HCT116 (cell line): ENCODE data around the gene LEMD3. TPM values are rescaled to one million over a fixed set of nuclear protein-coding genes. Genes with fewer than 3 reads are reported as not detected.

ENCODE experiments used
- ATAC-seq: fragments of 200-7000 bp; cut with Tn5 transposase; 2 replicates; pipeline ENCODE4 v1.9.1; 2020; ENCODE audit warnings: mild to moderate bottlenecking, moderate library complexity
- BruUV-seq: library from RNA; stranded (reverse); fragments of 400-500 nt; replicated peaks from 2 replicates; lab custom pipeline; 2021; lab: Mats Ljungman, UMichigan
- CTCF ChIA-PET: fragments of 300-600 bp; sonication (Branson Sonifier 250); formaldehyde crosslinking; loops from one replicate; lab custom pipeline; 2021; ENCODE audit warnings: antibody characterized with exemption; lab: Charles Lee
- POLR2A ChIA-PET: fragments of 300-600, 350-600 bp; sonication (Branson Sonifier 250); formaldehyde crosslinking; loops from one replicate; lab custom pipeline; 2021; ENCODE audit warnings: antibody characterized with exemption; lab: Charles Lee
- RAD21 ChIA-PET, 2 experiments: fragments of 300-600 bp; sonication (Branson Sonifier 250); formaldehyde crosslinking; loops; one replicate each; lab custom pipeline; 2023; ENCODE audit warnings: low total read pairs in 2 of 2; ENCODE audit not compliant: uncharacterized antibody in 2 of 2, unreplicated experiment in 2 of 2, low non-redundant PET in 1 of 2; lab: Charles Lee
- DNase-seq: peaks from one replicate; pipeline ENCODE4 v3.0.0-alpha.2; 2010; ENCODE audit warnings: low read depth, low spot score
- H2AFZ ChIP-seq: fragments of 200-600 bp; shearing (Covaris generic), sonication (generic); 2 replicates; pipeline ENCODE4 v1.6.1; 2017; ENCODE audit warnings: low read depth, mixed run types, mixed read lengths, antibody characterized with exemption, low read length; ENCODE audit not compliant: poor library complexity, severe bottlenecking
- H3K27ac ChIP-seq: 2 replicates; pipeline ENCODE4 v1.5.1; 2012; ENCODE audit warnings: low read depth, low read length
- H3K27me3 ChIP-seq: fragments of 200-600 bp; sonication (generic); 2 replicates; pipeline ENCODE4 v1.6.1; 2016; ENCODE audit warnings: mixed run types, low read length, mixed read lengths; ENCODE audit not compliant: insufficient read depth
- H3K36me3 ChIP-seq, 2 experiments: fragments of 200-500 bp in 1 of 2; fragments of 200-600 bp in 1 of 2; sonication (Bioruptor generic) in 1 of 2; sonication (generic) in 1 of 2; 2 replicates each; pipeline versions ENCODE4 v1.5.1 to v1.6.1; 2014 to 2016; ENCODE audit warnings: low read length in 2 of 2, inconsistent platforms in 1 of 2, mixed read lengths in 1 of 2, mixed run types in 1 of 2; ENCODE audit not compliant: insufficient read depth in 2 of 2, control insufficient read depth in 1 of 2
- H3K4me1 ChIP-seq, 2 experiments: fragments of 200-600 bp in 1 of 2; sonication (generic) in 1 of 2; 2 replicates each; pipeline versions ENCODE4 v1.5.1 to v1.6.1; 2012 to 2017; ENCODE audit warnings: low read length in 2 of 2, inconsistent platforms in 1 of 2, mild to moderate bottlenecking in 1 of 2, mixed read lengths in 1 of 2, mixed run types in 1 of 2, moderate library complexity in 1 of 2; ENCODE audit not compliant: insufficient read depth in 2 of 2, control insufficient read depth in 1 of 2
- H3K4me2 ChIP-seq: fragments of 200-600 bp; sonication (generic); 2 replicates; pipeline ENCODE4 v1.6.1; 2017; ENCODE audit warnings: mixed run types, low read length, mixed read lengths
- H3K4me3 ChIP-seq, 2 experiments: fragments of 200-600 bp in 1 of 2; sonication (generic) in 1 of 2; replicated peaks in 1 of 2; 2 replicates each; pipeline ENCODE4 v1.5.1; 2011 to 2016; ENCODE audit warnings: low read length in 2 of 2, control low read depth in 1 of 2, low read depth in 1 of 2, mild to moderate bottlenecking in 1 of 2, mixed read lengths in 1 of 2, mixed run types in 1 of 2
- H3K79me2 ChIP-seq: fragments of 200-600 bp; sonication (generic); 2 replicates; pipeline ENCODE4 v1.6.1; 2017; ENCODE audit warnings: mild to moderate bottlenecking, mixed run types, low read length, moderate library complexity, mixed read lengths; ENCODE audit not compliant: insufficient read depth
- H3K9ac ChIP-seq: fragments of 200-600 bp; sonication (generic); 2 replicates; pipeline ENCODE4 v1.6.1; 2016; ENCODE audit warnings: low read length, mixed read lengths
- H3K9me2 ChIP-seq: fragments of 200-600 bp; sonication (generic), shearing (Covaris generic); 2 replicates; pipeline ENCODE4 v1.6.1; 2017; ENCODE audit warnings: mixed run types, mild to moderate bottlenecking, moderate library complexity; ENCODE audit not compliant: insufficient read depth
- H3K9me3 ChIP-seq, 2 experiments: fragments of 200-500 bp in 1 of 2; fragments of 200-600 bp in 1 of 2; sonication (Bioruptor generic) in 1 of 2; sonication (generic) in 1 of 2; 2 replicates each; pipeline ENCODE4 v1.6.1; 2014 to 2017; ENCODE audit warnings: low read length in 2 of 2, mixed read lengths in 2 of 2, inconsistent platforms in 1 of 2, low read depth in 1 of 2, mild to moderate bottlenecking in 1 of 2, mixed run types in 1 of 2, moderate library complexity in 1 of 2; ENCODE audit not compliant: control insufficient read depth in 1 of 2, insufficient read depth in 1 of 2
- H4K20me1 ChIP-seq: fragments of 200-600 bp; sonication (generic), shearing (Covaris generic); 2 replicates; pipeline ENCODE4 v1.6.1; 2017; ENCODE audit warnings: mixed run types, mild to moderate bottlenecking, moderate library complexity; ENCODE audit not compliant: insufficient read depth
- CBX3 ChIP-seq: IDR thresholded peaks from 2 replicates; pipeline ENCODE4 v1.6.1; 2012; ENCODE audit warnings: low read depth
- EGR1 ChIP-seq: IDR thresholded peaks from 2 replicates; pipeline ENCODE4 v1.6.1; 2012; ENCODE audit warnings: low read depth
- ELF1 ChIP-seq: IDR thresholded peaks from 2 replicates; pipeline ENCODE4 v1.6.1; 2012; ENCODE audit warnings: low read depth, borderline replicate concordance
- FOSL1 ChIP-seq: IDR thresholded peaks from 2 replicates; pipeline ENCODE4 v1.6.1; 2012; ENCODE audit warnings: low read depth
- JUND ChIP-seq: IDR thresholded peaks from 2 replicates; pipeline ENCODE4 v1.6.1; 2012
- POLR2AphosphoS5 ChIP-seq: IDR thresholded peaks from 2 replicates; pipeline ENCODE4 v1.6.1; 2011; ENCODE audit warnings: mild to moderate bottlenecking, low read depth, low read length, moderate library complexity
- RAD21 ChIP-seq: IDR thresholded peaks from 2 replicates; pipeline ENCODE4 v1.6.1; 2012; ENCODE audit warnings: low read depth, mild to moderate bottlenecking
- SIN3A ChIP-seq: IDR thresholded peaks from 2 replicates; pipeline ENCODE4 v1.6.1; 2012; ENCODE audit warnings: low read depth
- SRF ChIP-seq: IDR thresholded peaks from 2 replicates; pipeline ENCODE4 v1.6.1; 2012; ENCODE audit warnings: low read depth
- YY1 ChIP-seq: IDR thresholded peaks from 2 replicates; pipeline ENCODE4 v1.6.1; 2011; ENCODE audit warnings: low read length, low read depth, moderate library complexity, mild to moderate bottlenecking; ENCODE audit not compliant: insufficient replicate concordance; ENCODE audit errors: extremely low read depth
- intact Hi-C: fragments of 100-400 bp; cut with micrococcal nuclease; formaldehyde crosslinking; loops from 2 replicates; pipeline ENCODE4 v1.10.0; 2022
- total RNA-seq: library from RNA; stranded (reverse); gene quantifications from one replicate; pipeline ENCODE4 v1.2.1, GENCODE V29; 2021; ENCODE audit not compliant: unreplicated experiment
- TF ChIP-seq, protein P1 (sequence below): IDR thresholded peaks from 2 replicates; pipeline ENCODE4 v1.6.1; 2012

The LEMD3 gene
- total RNA-seq, 1 experiment from 2014 or later = 28.7 TPM

DNA sequence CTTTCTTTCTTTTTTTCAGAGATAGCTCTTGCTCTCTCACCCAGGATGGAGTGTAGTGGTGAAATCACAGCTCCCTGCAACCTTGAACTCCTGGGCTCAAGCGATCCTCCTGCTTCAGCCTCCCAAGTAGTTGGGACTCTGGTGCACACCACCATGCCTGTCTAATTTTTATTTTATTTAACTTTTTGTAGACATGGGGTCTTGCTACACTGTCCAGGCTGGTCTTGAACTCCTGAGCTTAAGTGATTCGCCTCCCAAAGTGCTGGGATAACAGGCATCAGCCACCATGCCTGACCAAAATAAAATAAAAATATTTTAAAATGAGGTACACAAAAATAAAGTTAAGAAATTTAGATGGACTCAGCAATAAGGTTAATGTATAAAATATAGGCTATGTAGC is 5.1 kb upstream of the LEMD3 start:
- TF ChIP-seq EGR1 = no peak
- TF ChIP-seq, protein P1, sequence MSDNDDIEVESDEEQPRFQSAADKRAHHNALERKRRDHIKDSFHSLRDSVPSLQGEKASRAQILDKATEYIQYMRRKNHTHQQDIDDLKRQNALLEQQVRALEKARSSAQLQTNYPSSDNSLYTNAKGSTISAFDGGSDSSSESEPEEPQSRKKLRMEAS = no peak
- TF ChIP-seq CBX3 = no peak
- TF ChIP-seq RAD21 = no peak
- no peak for TF ChIP-seq YY1
- no peak for TF ChIP-seq FOSL1
- TF ChIP-seq ELF1 = no peak
- TF ChIP-seq POLR2AphosphoS5 = no peak
- RAD21 ChIA-PET = no interaction called here
- ATAC-seq (no peak), DNase-seq (no peak)
- Histone ChIP-seq H3K27ac (no peak overlapping the region), H2AFZ (no peak overlapping the region), H3K4me1 (peaks cover 0 to 6% of the 10 kb centered on the region in 2 experiments; a peak in 2 of 4 replicates), H3K9me2 (no peaks in the 10 kb centered on the region), H3K9me3 (no peaks in the 10 kb centered on the region; a peak in 1 of 4 replicates), H3K9ac (no peak overlapping the region), H4K20me1 (no peaks in the 10 kb centered on the region), H3K27me3 (no peaks in the 10 kb centered on the region), H3K79me2 (no peaks in the 10 kb centered on the region), H3K4me3 (no peak overlapping the region), H3K4me2 (no peak overlapping the region), H3K36me3 (no peaks in the 10 kb centered on the region)
- CTCF ChIA-PET = no interaction called here
- no TSS peak for BruUV-seq
- intact Hi-C loops = no loop called here
- POLR2A ChIA-PET = no interaction called here

DNA sequence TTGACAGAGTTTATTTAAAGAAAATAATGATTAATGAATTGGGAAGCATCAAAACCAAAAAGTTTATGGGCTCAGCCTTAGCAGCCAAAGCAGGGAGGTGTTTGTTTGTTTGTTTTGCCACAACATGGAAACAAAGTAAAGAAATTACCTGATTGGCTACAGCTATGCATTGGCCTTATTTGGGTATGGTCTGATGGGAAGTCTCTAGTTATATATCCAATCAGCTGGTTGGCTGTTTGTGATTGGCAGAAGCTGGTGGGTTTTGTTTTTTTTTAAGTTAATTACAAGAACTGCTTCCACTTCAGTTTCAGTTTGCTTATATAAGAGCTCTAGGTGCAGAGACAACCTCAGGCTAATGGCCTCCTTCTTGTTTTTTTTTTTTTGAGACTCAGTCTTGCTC is 4.6 kb upstream of the LEMD3 start:
- Histone ChIP-seq H3K4me2 (no peak overlapping the region), H3K36me3 (no peaks in the 10 kb centered on the region), H3K9me2 (no peaks in the 10 kb centered on the region), H3K79me2 (peaks cover 3% of the 10 kb centered on the region), H3K27ac (no peak overlapping the region), H4K20me1 (no peaks in the 10 kb centered on the region), H3K9me3 (no peaks in the 10 kb centered on the region; a peak in 1 of 4 replicates), H3K4me3 (no peak overlapping the region), H3K27me3 (no peaks in the 10 kb centered on the region), H3K9ac (no peak overlapping the region), H2AFZ (no peak overlapping the region), H3K4me1 (peaks cover 0 to 6% of the 10 kb centered on the region in 2 experiments; a peak in 2 of 4 replicates)
- intact Hi-C loops = no loop called here
- TF ChIP-seq SRF (peak; percentile 36; the same call in 1 of the 2 replicates), JUND (no peak), SIN3A (no peak)
- ChIA-PET POLR2A (no interaction called here), RAD21 (no interaction called here), CTCF (no interaction called here)
- no peak for ATAC-seq
- no peak for DNase-seq
- BruUV-seq = no TSS peak
